ENCODE data around the gene HOXA3. TPM values are rescaled to one million over a fixed set of nuclear protein-coding genes. Genes with fewer than 3 reads are reported as not detected.
A peak's percentile ranks its signal among the peaks of the same experiment; 100 is the strongest.

HOXA3 gene
- total and polyA plus RNA-seq, 8 donors = 0.87 to 42.6 (median 5.0) TPM

- no peaks in the 10 kb centered on the region for H3K9me3 ChIP-seq
- H3K4me1 ChIP-seq = peaks cover 8 to 42% (median 28%) of the 10 kb centered on the region in 4 donors
- DNase-seq = peak in 1 of 2 donors; percentile 62
- peaks cover 0 to 94% (median 68%) of the 10 kb centered on the region in 3 donors for H3K27me3 ChIP-seq
- TF ChIP-seq CTCF (IDR thresholded peaks at IDR 0.05) (no peak), POLR2AphosphoS5 (IDR thresholded peaks at IDR 0.05) (no peak), EP300 (IDR thresholded peaks at IDR 0.05) (no peak), POLR2A (IDR thresholded peaks at IDR 0.05) (no peak)
- intact Hi-C loops (cut with DNase I; ENCODE audit: low total_unique reads) = no loop called here
- H3K36me3 ChIP-seq = no peaks in the 10 kb centered on the region
- peak overlapping the region; percentile 57 to 99 (median 94) for H3K27ac ChIP-seq
- 11 to 22% (median 18%) methylated on average over 32 to 35 of the region's 35 CpGs for WGBS, 5 donors
- H3K4me3 ChIP-seq = peak overlapping the region; percentile 69 to 81 (median 72)
These were observed 54.5 kb downstream of the HOXA3 start for GRCh38 chr7:27097686-27098577.

- peak in 1 of 2 donors; percentile 87 for DNase-seq
- Histone ChIP-seq H3K4me3 (peak overlapping the region; percentile 69 to 81 (median 72)), H3K27me3 (peaks cover 0 to 89% (median 61%) of the 10 kb centered on the region in 3 donors), H3K4me1 (peaks cover 8 to 42% (median 28%) of the 10 kb centered on the region in 4 donors), H3K27ac (peak overlapping the region; percentile 85 to 99 (median 94)), H3K36me3 (no peaks in the 10 kb centered on the region), H3K9me3 (no peaks in the 10 kb centered on the region)
- intact Hi-C loops (cut with DNase I; ENCODE audit: low total_unique reads) = no loop called here
- 1 to 5% (median 3%) methylated on average over 40 to 41 of the region's 41 CpGs for WGBS, 5 donors
- TF ChIP-seq CTCF (IDR thresholded peaks at IDR 0.05) = no peak
- peak in 2 of 3 donors; percentile 11 to 19 for TF ChIP-seq POLR2AphosphoS5 (IDR thresholded peaks at IDR 0.05)
These were observed 55.4 kb downstream of the HOXA3 start for GRCh38 chr7:27096768-27097514.

- no peaks in the 10 kb centered on the region for H3K9me3 ChIP-seq
- 0 to 2% (median 2%) methylated on average over 22 to 68 of the region's 68 CpGs for WGBS, 5 donors
- DNase-seq = peak; percentile 59 to 97
- intact Hi-C loops (cut with DNase I; ENCODE audit: low total_unique reads) = no loop called here
- H3K4me1 ChIP-seq = peaks cover 8 to 42% (median 28%) of the 10 kb centered on the region in 4 donors
- H3K4me3 ChIP-seq = peak within 1 kb of the TSS; percentile 69 to 81 (median 72)
- TF ChIP-seq EP300 (IDR thresholded peaks at IDR 0.05) (no peak), POLR2AphosphoS5 (IDR thresholded peaks at IDR 0.05) (peak; percentile 84 to 89 (median 84))
- H3K36me3 ChIP-seq = no peaks in the 10 kb centered on the region
- H3K27ac ChIP-seq = peak within 1 kb of the TSS; percentile 85 to 99 (median 94)
- H3K27me3 ChIP-seq = peaks cover 0 to 88% (median 53%) of the 10 kb centered on the region in 3 donors
These were observed 56.3 kb downstream of the HOXA3 start, which contains the start of gene HOXA1 for GRCh38 chr7:27095897-27096767. TSS of gene HOXA1 (minus strand) at chr7:27096000. CDS start at chr7:27095912, 88 bp downstream.

- peak overlapping the region in 4 of 5 donors; percentile 14 to 99 (median 95) for H3K27ac ChIP-seq
- H3K4me3 ChIP-seq = peak overlapping the region; percentile 69 to 81 (median 72)
- no peak for DNase-seq
- TF ChIP-seq CTCF (IDR thresholded peaks at IDR 0.05) = no peak
- TF ChIP-seq POLR2AphosphoS5 (IDR thresholded peaks at IDR 0.05) = no peak
- TF ChIP-seq POLR2A (IDR thresholded peaks at IDR 0.05) = no peak
- TF ChIP-seq EP300 (IDR thresholded peaks at IDR 0.05) = no peak
- peaks cover 0 to 88% (median 50%) of the 10 kb centered on the region in 3 donors for H3K27me3 ChIP-seq
- H3K4me1 ChIP-seq = peaks cover 8 to 40% (median 27%) of the 10 kb centered on the region in 4 donors
- no peaks in the 10 kb centered on the region for H3K9me3 ChIP-seq
- WGBS, 5 donors = 12 to 37% (median 13%) methylated on average over 15 to 33 of the region's 33 CpGs
- intact Hi-C loops (cut with DNase I; ENCODE audit: low total_unique reads) = no loop called here
- H3K36me3 ChIP-seq = no peaks in the 10 kb centered on the region
These were observed 57.1 kb downstream of the HOXA3 start for GRCh38 chr7:27095050-27095896.
